HepG2 (cell line): ENCODE results near the gene F13B. TPM values are rescaled to one million over a fixed set of nuclear protein-coding genes. Genes with fewer than 3 reads are reported as not detected.

ENCODE experiments used
- AKAP8 ChIP-seq: sonication (generic); formaldehyde crosslinking; IDR thresholded peaks from 2 replicates; pipeline ENCODE4 v1.5.1; 2020; ENCODE audit warnings: mild to moderate bottlenecking, missing genetic modification reagents
- BATF2 ChIP-seq: sonication (generic); formaldehyde crosslinking; IDR thresholded peaks from 2 replicates; pipeline ENCODE4 v1.8.0; 2022; ENCODE audit warnings: mild to moderate bottlenecking, missing genetic modification reagents, moderate library complexity
- DMAP1 ChIP-seq: IDR thresholded peaks from 2 replicates; pipeline ENCODE4 v1.6.1; 2016
- EED ChIP-seq: sonication (generic); formaldehyde crosslinking; IDR thresholded peaks from 2 replicates; pipeline ENCODE4 v1.5.0; 2020; ENCODE audit warnings: mild to moderate bottlenecking, missing genetic modification reagents
- FOXM1 ChIP-seq: sonication (generic); formaldehyde crosslinking; IDR thresholded peaks from 2 replicates; pipeline ENCODE4 v1.5.0; 2020; ENCODE audit warnings: missing genetic modification reagents
- GLMP ChIP-seq: sonication (generic); formaldehyde crosslinking; IDR thresholded peaks from 2 replicates; pipeline ENCODE4 v1.9.0; 2021; ENCODE audit warnings: missing genetic modification reagents, mild to moderate bottlenecking, borderline replicate concordance
- HNF1A ChIP-seq, 2 experiments: sonication (generic) in 1 of 2; formaldehyde crosslinking in 1 of 2; IDR thresholded peaks; 2 replicates each; pipeline versions ENCODE4 v1.4.0 to v1.6.1; 2016 to 2020; ENCODE audit warnings: borderline replicate concordance in 1 of 2, low read depth in 1 of 2, mild to moderate bottlenecking in 1 of 2, missing genetic modification reagents in 1 of 2
- NBN ChIP-seq: fragments of 450-650 bp; conservative IDR thresholded peaks from 2 replicates; pipeline ENCODE4 v1.6.1; 2017
- PCBP2 ChIP-seq: fragments of 200-400 bp; formaldehyde crosslinking; optimal IDR thresholded peaks from 2 replicates; pipeline ENCODE3; 2018; ENCODE audit warnings: low read length, low read depth; ENCODE audit not compliant: poor library complexity, severe bottlenecking
- PRDM15 ChIP-seq: sonication (generic); formaldehyde crosslinking; IDR thresholded peaks from 2 replicates; pipeline ENCODE4 v1.4.0; 2020; ENCODE audit warnings: missing genetic modification reagents
- ZFAT ChIP-seq: sonication (generic); formaldehyde crosslinking; conservative IDR thresholded peaks from 2 replicates; pipeline ENCODE4 v1.8.1; 2023; ENCODE audit warnings: missing genetic modification reagents, inconsistent platforms
- ZNF280D ChIP-seq: sonication (generic); formaldehyde crosslinking; IDR thresholded peaks from 2 replicates; pipeline ENCODE4 v1.5.1; 2020; ENCODE audit warnings: mild to moderate bottlenecking, missing genetic modification reagents
- ZNF383 ChIP-seq: sonication (generic); formaldehyde crosslinking; IDR thresholded peaks from 2 replicates; pipeline ENCODE4 v1.4.0; 2020; ENCODE audit warnings: missing genetic modification reagents, mild to moderate bottlenecking, borderline replicate concordance
- ZNF580 ChIP-seq: IDR thresholded peaks from 2 replicates; pipeline ENCODE4 v1.6.1; 2016; ENCODE audit warnings: low read depth, borderline replicate concordance
- ZNF746 ChIP-seq: sonication (generic); formaldehyde crosslinking; IDR thresholded peaks from 2 replicates; pipeline ENCODE4 v1.8.0; 2022; ENCODE audit warnings: mild to moderate bottlenecking, missing genetic modification reagents
- ZNF766 ChIP-seq: sonication (generic); formaldehyde crosslinking; IDR thresholded peaks from 2 replicates; pipeline ENCODE4 v1.5.0; 2020; ENCODE audit warnings: missing genetic modification reagents, borderline replicate concordance
- polyA plus RNA-seq, 8 experiments: library from polyadenylated mRNA; depleted of rRNA in 3 of 8; stranded (reverse) in 7 of 8; unstranded in 1 of 8; fragments of >200 nt; fragmentation: Illumina TruSeq in 4 of 8; extraction: Trizol in 4 of 8; gene quantifications; 2 replicates each; pipeline versions ENCODE4 v1.2.1 to v1.2.3, GENCODE V29; 2011 to 2016; ENCODE audit warnings: low read depth in 4 of 8, missing spikeins in 1 of 8, mixed read lengths in 1 of 8; ENCODE audit not compliant: insufficient read depth in 1 of 8
- total RNA-seq, 5 experiments: library from RNA; depleted of rRNA; stranded (reverse); fragments of >200 nt; fragmentation: Illumina TruSeq; extraction: Trizol; gene quantifications; 2 replicates each; pipeline ENCODE4 v1.2.3, GENCODE V29; 2016; ENCODE audit warnings: low read depth in 1 of 5

Gene F13B
- total and polyA plus RNA-seq, 2 of the 13 experiments (the other 11 are each of a cell fraction or from before 2014, with no cell fraction given), result 0.41 to 2.7 TPM

GRCh38 chr1:197067457-197067818 lies 378 bp upstream of the F13B start (continued):
- no peak for TF ChIP-seq ZNF766 (CRISPR knock-in tag)
- TF ChIP-seq ZNF580, result no peak
- no peak for TF ChIP-seq ZNF746 (CRISPR knock-in tag)
- no peak for TF ChIP-seq NBN
- no peak for TF ChIP-seq BATF2 (CRISPR knock-in tag)
- TF ChIP-seq ZNF383 (CRISPR knock-in tag), result no peak
- peak; percentile 39; the same call in 1 of the 2 replicates for TF ChIP-seq HNF1A (IDR thresholded peaks at IDR 0.05; ENCODE audit: low read depth)
- TF ChIP-seq HNF1A (CRISPR knock-in tag; IDR thresholded peaks at IDR 0.05; ENCODE audit: borderline replicate concordance), result no peak
- TF ChIP-seq AKAP8 (CRISPR knock-in tag), result no peak
- no peak for TF ChIP-seq GLMP (CRISPR knock-in tag)
- TF ChIP-seq PRDM15 (CRISPR knock-in tag), result no peak
- no peak for TF ChIP-seq PCBP2
- TF ChIP-seq DMAP1 (CRISPR knock-in tag), result no peak
- TF ChIP-seq EED (CRISPR knock-in tag), result no peak
- TF ChIP-seq FOXM1 (CRISPR knock-in tag), result no peak
- no peak for TF ChIP-seq ZNF280D (CRISPR knock-in tag)
- no peak for TF ChIP-seq ZFAT (CRISPR knock-in tag)
